ENCODE measurements around the gene NT5DC3.
A peak's percentile ranks its signal among the peaks of the same experiment; 100 is the strongest.

NT5DC3 gene

GRCh38 chr12:103799857-103800771 is 40.9 kb downstream of the NT5DC3 start:
- TF ChIP-seq GATA2 (IDR thresholded peaks at IDR 0.05; ENCODE audit: low read depth, low read length) (peak; percentile 51), GATA3 (IDR thresholded peaks at IDR 0.05; ENCODE audit: low read depth, low read length) (no peak)

DNA sequence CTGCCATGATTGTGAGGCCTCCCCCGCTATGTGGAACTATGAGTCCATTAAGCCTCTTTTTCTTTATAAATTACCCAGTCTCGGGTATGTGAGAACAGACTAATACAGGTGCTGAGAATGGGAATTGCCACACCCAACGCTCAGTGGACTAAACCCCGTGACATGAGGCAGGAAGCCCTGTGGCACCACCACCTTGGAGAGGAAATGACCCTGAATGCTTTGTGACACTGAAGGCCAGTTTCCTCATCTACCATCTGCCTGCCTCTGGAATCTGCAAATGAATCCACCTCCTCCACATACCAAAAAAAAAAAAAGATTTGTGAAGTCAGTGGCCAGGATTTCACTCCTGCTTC is 41.6 kb downstream of the NT5DC3 start:
- TF ChIP-seq GATA2 (IDR thresholded peaks at IDR 0.05; ENCODE audit: low read depth, low read length) (no peak), GATA3 (IDR thresholded peaks at IDR 0.05; ENCODE audit: low read depth, low read length) (no peak)

GRCh38 chr12:103798586-103798985 is 42.4 kb downstream of the NT5DC3 start:
- TF ChIP-seq GATA2 (IDR thresholded peaks at IDR 0.05; ENCODE audit: low read depth, low read length) (no peak), GATA3 (IDR thresholded peaks at IDR 0.05; ENCODE audit: low read depth, low read length) (no peak)

DNA sequence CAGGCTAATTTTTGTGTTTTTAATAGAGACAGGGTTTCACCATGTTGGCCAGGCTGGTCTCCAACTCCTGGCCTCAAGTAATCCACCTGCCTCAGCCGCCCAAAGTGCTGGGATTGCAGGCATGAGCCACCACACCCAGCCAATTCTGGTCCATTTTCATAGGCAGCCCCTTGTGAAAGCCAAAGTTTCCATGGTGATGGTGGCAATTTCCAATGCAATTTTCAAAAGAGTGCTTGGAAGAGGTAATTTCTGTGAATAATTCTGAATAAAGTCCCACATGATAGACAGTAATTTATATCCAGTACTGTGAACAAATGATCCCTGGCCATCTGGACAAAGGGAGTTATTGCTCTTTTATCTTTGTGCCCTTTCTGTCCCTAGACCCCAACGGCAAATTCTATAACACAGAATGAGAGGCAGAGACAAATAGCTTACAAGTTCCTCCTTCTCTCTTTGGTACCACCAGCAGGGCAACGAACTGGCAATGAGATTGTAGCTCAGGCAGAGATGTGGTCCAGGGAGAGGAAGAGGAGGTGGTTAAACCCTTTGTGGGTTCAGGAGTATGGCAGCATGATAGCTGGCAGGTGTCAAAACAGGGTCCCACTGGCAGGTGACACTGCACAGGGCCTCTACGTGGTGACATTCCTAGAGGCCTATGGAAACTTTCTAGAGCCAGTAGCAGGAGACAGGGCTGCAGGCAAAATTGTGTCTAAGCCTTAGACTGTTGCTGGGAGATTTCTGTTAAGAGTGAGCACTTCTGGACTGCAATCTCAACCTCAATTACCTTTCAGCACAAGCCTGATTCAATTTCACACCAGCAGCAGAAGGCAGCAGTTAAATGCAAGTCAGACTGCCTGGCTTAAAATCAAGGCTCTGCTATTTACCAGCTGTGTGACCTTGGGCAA is 46.5 kb downstream of the NT5DC3 start:
- TF ChIP-seq GATA2 (IDR thresholded peaks at IDR 0.05; ENCODE audit: low read depth, low read length) (no peak), GATA3 (IDR thresholded peaks at IDR 0.05; ENCODE audit: low read depth, low read length) (no peak)

DNA sequence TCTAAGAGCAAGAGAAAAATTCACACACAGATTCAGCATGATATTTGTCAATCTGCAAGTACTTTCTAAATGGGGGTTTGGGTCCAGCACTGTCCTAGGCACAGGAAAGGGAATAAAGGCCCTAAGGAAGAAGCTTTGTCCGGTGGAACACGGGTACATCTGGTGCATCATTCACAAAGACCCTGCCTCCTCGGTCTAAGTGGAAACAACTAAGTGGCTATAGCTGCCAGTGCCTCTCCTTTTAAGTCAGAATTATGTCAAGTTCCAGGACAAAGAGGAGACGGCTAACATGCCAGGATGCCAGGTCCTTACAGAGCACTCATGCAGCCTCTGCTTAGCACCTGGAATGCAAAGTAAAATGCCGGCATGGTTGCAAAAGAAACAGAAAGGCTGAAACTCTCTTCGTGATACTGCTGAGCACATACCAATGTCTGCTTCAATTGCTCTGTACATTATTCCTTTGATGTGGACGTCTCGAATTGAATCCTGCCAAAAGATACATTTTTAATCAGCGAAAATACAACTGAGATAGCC is 47.5 kb downstream of the NT5DC3 start:
- TF ChIP-seq GATA3 (IDR thresholded peaks at IDR 0.05; ENCODE audit: low read depth, low read length): no peak
- TF ChIP-seq GATA2 (IDR thresholded peaks at IDR 0.05; ENCODE audit: low read depth, low read length): no peak

DNA sequence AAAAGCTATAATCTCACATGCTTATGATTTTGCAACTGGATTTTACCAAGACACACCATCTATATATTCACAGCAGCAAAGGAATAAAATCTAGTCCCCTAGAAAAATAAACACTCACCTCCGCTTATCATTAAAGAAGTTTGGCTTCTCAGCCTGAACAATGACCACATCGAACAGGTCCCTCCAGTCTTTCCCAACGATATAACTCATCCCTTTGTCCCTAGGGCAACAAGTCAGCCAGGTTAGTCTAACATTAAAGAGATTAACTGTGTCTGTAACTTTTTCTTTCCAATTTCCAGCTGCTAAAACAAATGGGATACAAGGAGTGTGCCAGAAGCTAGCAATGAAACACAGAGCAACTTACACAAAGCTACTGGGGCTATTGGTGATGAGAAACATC is 48.0 kb downstream of the NT5DC3 start:
- TF ChIP-seq GATA3 (IDR thresholded peaks at IDR 0.05; ENCODE audit: low read depth, low read length) (no peak), GATA2 (IDR thresholded peaks at IDR 0.05; ENCODE audit: low read depth, low read length) (no peak)

GRCh38 chr12:103791350-103791920 is 49.6 kb downstream of the NT5DC3 start:
- TF ChIP-seq GATA2 (IDR thresholded peaks at IDR 0.05; ENCODE audit: low read depth, low read length) (no peak), GATA3 (IDR thresholded peaks at IDR 0.05; ENCODE audit: low read depth, low read length) (no peak)

GRCh38 chr12:103786201-103786600 is 54.8 kb downstream of the NT5DC3 start:
- TF ChIP-seq GATA3 (IDR thresholded peaks at IDR 0.05; ENCODE audit: low read depth, low read length) (no peak), GATA2 (IDR thresholded peaks at IDR 0.05; ENCODE audit: low read depth, low read length) (no peak)

GRCh38 chr12:103785243-103786031 is 55.6 kb downstream of the NT5DC3 start:
- TF ChIP-seq GATA3 (IDR thresholded peaks at IDR 0.05; ENCODE audit: low read depth, low read length) (no peak), GATA2 (IDR thresholded peaks at IDR 0.05; ENCODE audit: low read depth, low read length) (no peak)

GRCh38 chr12:103783744-103784664 is 57.0 kb downstream of the NT5DC3 start:
- no peak for TF ChIP-seq GATA3 (IDR thresholded peaks at IDR 0.05; ENCODE audit: low read depth, low read length)
- TF ChIP-seq GATA2 (IDR thresholded peaks at IDR 0.05; ENCODE audit: low read depth, low read length): no peak

GRCh38 chr12:103782399-103782798 is 58.6 kb downstream of the NT5DC3 start:
- TF ChIP-seq GATA2 (IDR thresholded peaks at IDR 0.05; ENCODE audit: low read depth, low read length) (no peak), GATA3 (IDR thresholded peaks at IDR 0.05; ENCODE audit: low read depth, low read length) (no peak)

DNA sequence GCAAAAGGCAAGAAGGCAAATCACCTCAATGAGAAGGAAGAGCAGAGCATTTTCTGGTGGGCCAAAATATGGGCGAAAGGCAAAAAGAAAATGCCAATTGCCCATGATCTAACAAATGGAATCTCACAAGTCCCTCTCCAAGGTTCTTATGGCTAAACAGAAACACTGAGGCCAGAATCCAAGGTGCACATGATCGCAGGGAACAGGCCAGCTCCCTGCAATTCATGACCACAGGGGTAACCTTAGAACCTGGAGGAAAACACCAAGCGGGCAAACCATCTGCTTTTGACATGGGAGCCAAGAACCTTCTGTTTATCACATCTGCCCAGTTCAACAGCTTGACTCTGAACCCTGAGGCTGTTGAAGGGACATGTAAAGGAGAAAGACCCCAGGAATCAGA is 60.0 kb downstream of the NT5DC3 start:
- no peak for TF ChIP-seq GATA2 (IDR thresholded peaks at IDR 0.05; ENCODE audit: low read depth, low read length)
